Measurements from ENCODE around the gene TTLL13. TPM values are rescaled to one million over a fixed set of nuclear protein-coding genes. Genes with fewer than 3 reads are reported as not detected.
"Not testable (repeated sequence)": the region's sequence is repeated elsewhere in the genome, so short reads cannot be mapped to it uniquely, and the experiment has no call there.

TTLL13 gene
- total and polyA plus RNA-seq, 2 of the 4 experiments (the other 2 are of a cell fraction) = 0.10 TPM; not detected in 1

DNA sequence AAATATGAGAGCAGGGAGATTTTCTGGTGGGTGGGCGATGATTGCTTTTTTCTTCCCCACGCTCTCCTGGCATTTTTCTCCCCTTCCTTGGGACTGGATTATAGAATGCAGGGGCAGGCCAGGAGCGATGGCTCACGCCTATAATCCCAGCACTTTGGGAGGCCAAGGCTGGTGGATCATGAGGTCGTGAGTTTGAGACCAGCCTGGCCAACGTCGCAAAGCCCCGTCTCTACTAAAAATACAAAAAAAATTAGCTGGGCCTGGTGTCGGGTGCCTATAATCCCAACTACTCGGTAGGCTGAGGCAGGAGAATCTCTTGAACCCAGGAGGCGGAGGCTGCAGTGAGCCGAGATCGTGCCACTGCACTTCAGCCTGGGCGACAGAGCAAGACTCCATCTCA, 56.0 kb downstream of the TTLL13 start:
- H3K4me1 ChIP-seq (ENCODE audit: control insufficient read depth, insufficient read depth, low read length); H4K91ac ChIP-seq (ENCODE audit: insufficient read depth, low read depth, low read length); H3K4me2 ChIP-seq (ENCODE audit: low read depth, low read length); H2AFZ ChIP-seq (replicated peaks; ENCODE audit: low read length, poor library complexity); H4K20me1 ChIP-seq (ENCODE audit: insufficient read depth, low read length); H3K9ac ChIP-seq (ENCODE audit: low read depth, low read length); ATAC-seq (ENCODE audit: low read depth); H3K23ac ChIP-seq (ENCODE audit: low read depth, low read length); H3K36me3 ChIP-seq (ENCODE audit: control insufficient read depth, insufficient read depth, low read length); H2AK9ac ChIP-seq (replicated peaks; ENCODE audit: low read depth, low read length, poor library complexity); H4K5ac ChIP-seq (ENCODE audit: low read depth, low read length); H3K56ac ChIP-seq (ENCODE audit: extremely low read depth, insufficient read depth, low read length); H3K4me3 ChIP-seq (ENCODE audit: insufficient read depth, low read depth, low read length); H2AK5ac ChIP-seq (ENCODE audit: low read depth, low read length); H3K9me3 ChIP-seq (ENCODE audit: control insufficient read depth, insufficient read depth, low read length); H2BK15ac ChIP-seq (ENCODE audit: low read depth, low read length); H2BK5ac ChIP-seq (ENCODE audit: low read depth, low read length, poor library complexity, severe bottlenecking); H3K14ac ChIP-seq (replicated peaks; ENCODE audit: low read depth, low read length); DNase-seq; H3K27ac ChIP-seq (ENCODE audit: insufficient read depth, low read length); intact Hi-C loops (cut with micrococcal nuclease); H2BK120ac ChIP-seq (ENCODE audit: low read depth, low read length); POLR2A ChIA-PET (ENCODE audit: unreplicated experiment); H3K79me1 ChIP-seq (ENCODE audit: low read depth in 1 of 2, low read length in 2 of 2); H3K9me1 ChIP-seq (ENCODE audit: insufficient read depth, low read length); H4K8ac ChIP-seq (ENCODE audit: low read depth in 2 of 2, low read length in 2 of 2); H3K18ac ChIP-seq (ENCODE audit: low read depth, low read length); dilution Hi-C loops (cut with HindIII; ENCODE audit: low sequenced_read_pairs, unreplicated experiment); H3K27me3 ChIP-seq (ENCODE audit: control insufficient read depth, insufficient read depth, low read length); H2BK20ac ChIP-seq (ENCODE audit: low read depth, low read length); BruUV-seq (replicated peaks); H3K4ac ChIP-seq (ENCODE audit: low read depth, low read length): not testable (repeated sequence)
- CTCF ChIA-PET = interaction anchor here (2.2 kb wide), 1 partner anchor 15 kb away, joined by 6 read pairs; no protein-coding TSS in a partner anchor
- in situ Hi-C loops (cut with MboI; ENCODE audit: low sequenced_read_pairs) = loop anchor here (25.0 kb wide), 1 partner anchor 582 kb away; the partner anchor contains the start of gene FES
- 69% methylated on average over 2 of the region's 14 CpGs; no CpG with 5 or more reads in 1 of the 2 experiments for WGBS, 2 experiments (ENCODE audit: extremely low coverage in 2 of 2, insufficient read length in 1 of 2)

All from IMR-90 (cell line).